ENCODE results near the gene SNCB. TPM values are rescaled to one million over a fixed set of nuclear protein-coding genes. Genes with fewer than 3 reads are reported as not detected.

SNCB gene
- total and polyA plus RNA-seq, 2 of the 8 experiments (the other 6 are each of a cell fraction or from before 2014, with no cell fraction given), result 4.2 to 5.9 TPM

GRCh38 chr5:176608142-176608705 is 22.1 kb downstream of the SNCB start:
- Histone ChIP-seq H3K4me1 (replicated peaks in 1 of 4; ENCODE audit: control insufficient read depth in 3 of 4, insufficient read depth in 4 of 4, low read length in 3 of 4) (peaks cover 0 to 10% (median 5%) of the 10 kb centered on the region in 4 experiments; a peak in 5 of 7 replicates), H3K23me2 (ENCODE audit: low read depth, low read length) (peaks cover 6% of the 10 kb centered on the region), H3K4ac (replicated peaks; ENCODE audit: insufficient read length, low read depth, low read length) (no peak overlapping the region), H3K27ac (ENCODE audit: low read depth, low read length) (no peak overlapping the region), H2BK5ac (ENCODE audit: low read depth, low read length) (no peak overlapping the region), H2AK5ac (ENCODE audit: low read depth, low read length) (no peak overlapping the region), H3K9me3 (ENCODE audit: insufficient read depth in 2 of 2, low read depth in 1 of 2, low read length in 1 of 2) (no peaks in the 10 kb centered on the region), H3K4me3 (ENCODE audit: extremely low read depth in 1 of 4, insufficient read depth in 2 of 4, low read depth in 3 of 4, low read length in 4 of 4) (no peak overlapping the region), H4K8ac (ENCODE audit: extremely low read depth, insufficient read depth, low read length) (no peak overlapping the region), H3K18ac (ENCODE audit: extremely low read depth, low read length) (no peak overlapping the region), H3K4me2 (ENCODE audit: insufficient read depth in 1 of 2, low read depth in 2 of 2, low read length in 2 of 2) (no peak overlapping the region; a peak in 1 of 4 replicates), H2BK15ac (ENCODE audit: low read length) (peak overlapping the region; percentile 31; the same call in 1 of the 2 replicates), H3K79me2 (ENCODE audit: control insufficient read depth in 1 of 2, insufficient read depth in 2 of 2, low read length in 2 of 2) (no peaks in the 10 kb centered on the region), H3K14ac (ENCODE audit: insufficient read length) (no peak overlapping the region), H4K5ac (ENCODE audit: insufficient read length, low read depth, low read length) (no peak overlapping the region), H4K20me1 (replicated peaks in 1 of 2; ENCODE audit: control insufficient read depth in 1 of 2, insufficient read depth in 2 of 2, low read length in 2 of 2) (peaks cover 5 to 8% of the 10 kb centered on the region in 2 experiments), H3K56ac (replicated peaks; ENCODE audit: insufficient read length, low read depth, low read length) (no peak overlapping the region), H3K23ac (ENCODE audit: insufficient read length) (no peak overlapping the region), H4K91ac (replicated peaks; ENCODE audit: insufficient read length, low read length) (no peak overlapping the region), H3K9ac (replicated peaks in 1 of 4; ENCODE audit: extremely low read depth in 1 of 4, low read depth in 3 of 4, low read length in 3 of 4) (no peak overlapping the region), H2BK12ac (ENCODE audit: low read depth, low read length) (no peak overlapping the region), H3K79me1 (ENCODE audit: low read depth, low read length) (no peaks in the 10 kb centered on the region), H2AFZ (ENCODE audit: low read length) (no peak overlapping the region), H2BK20ac (ENCODE audit: low read length) (no peak overlapping the region), H3K36me3 (ENCODE audit: control insufficient read depth in 2 of 4, insufficient read depth in 4 of 4, low read length in 3 of 4) (no peaks in the 10 kb centered on the region), H2BK120ac (replicated peaks; ENCODE audit: low read depth, low read length) (no peak overlapping the region), H3K27me3 (replicated peaks in 1 of 4; ENCODE audit: control insufficient read depth in 3 of 4, extremely low read depth in 1 of 4, insufficient read depth in 3 of 4, low read length in 3 of 4) (peaks cover 0 to 14% (median 10%) of the 10 kb centered on the region in 4 experiments; a peak in 5 of 7 replicates)
- POLR2A ChIA-PET (ENCODE audit: partially characterized antibody), result interaction anchor here (1.2 to 1.5 kb wide), 2 partner anchors 13 to 73 kb away, joined by 3 read pairs; no protein-coding TSS in a partner anchor
- CTCF ChIA-PET (ENCODE audit: partially characterized antibody), result interaction anchor here (0.7 to 6.0 kb wide), 5 partner anchors 8 to 136 kb away, joined by 3 to 37 read pairs (median 5); no protein-coding TSS in a partner anchor
- 92% methylated on average over 4 of the region's 4 CpGs; no CpG with 5 or more reads in 1 of the 2 experiments for WGBS, 2 experiments (ENCODE audit: extremely low coverage in 1 of 2, insufficient coverage in 1 of 2, insufficient read length in 1 of 2, insufficient replicate concordance in 2 of 2, low coverage in 1 of 2, low lambda C conversion rate in 2 of 2, missing lambda C conversion rate in 1 of 2)
- DNase-seq (ENCODE audit: low read depth in 1 of 2, low spot score in 2 of 2) (no peak), FAIRE-seq (no peak)
- TF ChIP-seq CBX5 (IDR thresholded peaks at IDR 0.05; ENCODE audit: low read depth, low read length), result no peak
- TF ChIP-seq GTF2F1 (IDR thresholded peaks at IDR 0.05; ENCODE audit: borderline replicate concordance, low read depth, low read length), result no peak
- TF ChIP-seq BCL11A (IDR thresholded peaks at IDR 0.05; ENCODE audit: low read depth in 2 of 2, low read length in 2 of 2), result no peak
- TF ChIP-seq POLR2A (IDR thresholded peaks at IDR 0.05; ENCODE audit: control extremely low read depth in 1 of 2, low read depth in 2 of 2, low read length in 2 of 2), result no peak
- TF ChIP-seq ATF3 (IDR thresholded peaks at IDR 0.05; ENCODE audit: insufficient read depth, low read depth, low read length), result no peak
- no peak for TF ChIP-seq RNF2 (IDR thresholded peaks at IDR 0.05; ENCODE audit: borderline replicate concordance, low read depth, low read length, missing control alignments, poor library complexity, severe bottlenecking)
- no peak for TF ChIP-seq GABPA (IDR thresholded peaks at IDR 0.05; ENCODE audit: borderline replicate concordance, insufficient read depth, low read length)
- no peak for TF ChIP-seq KDM1A (IDR thresholded peaks at IDR 0.05; ENCODE audit: borderline replicate concordance, low read length)
- TF ChIP-seq ZNF274 (IDR thresholded peaks at IDR 0.05; ENCODE audit: borderline replicate concordance, extremely low read depth, low read length), result no peak
- no peak for TF ChIP-seq TBP (IDR thresholded peaks at IDR 0.05; ENCODE audit: low read depth, low read length)
- TF ChIP-seq RFX5 (IDR thresholded peaks at IDR 0.05; ENCODE audit: borderline replicate concordance, low read depth, low read length), result no peak
- TF ChIP-seq SIN3A (conservative IDR thresholded peaks at IDR 0.05 in 1 of 2, IDR thresholded peaks at IDR 0.05 in 1 of 2; ENCODE audit: low read depth in 1 of 2, low read length in 2 of 2), result no peak
